ENCODE measurements around the gene SSRP1. TPM values are rescaled to one million over a fixed set of nuclear protein-coding genes. Genes with fewer than 3 reads are reported as not detected.

Gene SSRP1
- total RNA-seq, 1 donor from 2014 or later, result 186 TPM

DNA sequence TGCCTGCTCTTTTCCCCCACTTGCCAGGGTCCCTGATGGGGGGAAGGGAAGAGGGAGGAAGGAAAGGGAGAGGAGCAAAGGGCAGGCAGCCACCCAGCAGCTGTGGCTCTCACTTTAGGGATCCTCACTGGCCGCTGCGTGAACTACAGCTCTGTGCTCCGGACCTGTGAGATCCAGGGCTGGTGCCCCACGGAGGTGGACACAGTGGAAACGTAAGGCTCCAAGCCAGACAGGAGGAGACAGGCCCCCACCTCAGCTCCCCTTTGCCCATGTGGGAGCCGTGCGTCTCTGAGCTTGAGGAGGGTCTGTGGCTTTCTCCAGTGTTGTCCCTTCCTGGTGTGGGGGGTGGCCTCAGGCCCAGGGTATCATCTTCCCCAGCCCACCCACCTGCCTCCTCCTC is 12.4 kb upstream of the SSRP1 start:
- Histone ChIP-seq H3K4me1 (peaks cover 23% of the 10 kb centered on the region), H3K36me3 (no peaks in the 10 kb centered on the region), H2AFZ (replicated peaks) (no peak overlapping the region), H3K9me3 (ENCODE audit: low read depth) (no peaks in the 10 kb centered on the region), H3K4me3 (no peak overlapping the region), H3K79me2 (ENCODE audit: low read depth) (no peaks in the 10 kb centered on the region), H4K20me1 (ENCODE audit: low read depth) (no peaks in the 10 kb centered on the region), H3F3A (ENCODE audit: low read depth) (peaks cover 23% of the 10 kb centered on the region), H3K27me3 (no peaks in the 10 kb centered on the region), H3K27ac (no peak overlapping the region), H3K9ac (no peak overlapping the region), H3K4me2 (no peak overlapping the region)
- TF ChIP-seq EZH2phosphoT487 (IDR thresholded peaks at IDR 0.05), result no peak
- TF ChIP-seq EZH2 (IDR thresholded peaks at IDR 0.05), result no peak
- TF ChIP-seq, protein P1, sequence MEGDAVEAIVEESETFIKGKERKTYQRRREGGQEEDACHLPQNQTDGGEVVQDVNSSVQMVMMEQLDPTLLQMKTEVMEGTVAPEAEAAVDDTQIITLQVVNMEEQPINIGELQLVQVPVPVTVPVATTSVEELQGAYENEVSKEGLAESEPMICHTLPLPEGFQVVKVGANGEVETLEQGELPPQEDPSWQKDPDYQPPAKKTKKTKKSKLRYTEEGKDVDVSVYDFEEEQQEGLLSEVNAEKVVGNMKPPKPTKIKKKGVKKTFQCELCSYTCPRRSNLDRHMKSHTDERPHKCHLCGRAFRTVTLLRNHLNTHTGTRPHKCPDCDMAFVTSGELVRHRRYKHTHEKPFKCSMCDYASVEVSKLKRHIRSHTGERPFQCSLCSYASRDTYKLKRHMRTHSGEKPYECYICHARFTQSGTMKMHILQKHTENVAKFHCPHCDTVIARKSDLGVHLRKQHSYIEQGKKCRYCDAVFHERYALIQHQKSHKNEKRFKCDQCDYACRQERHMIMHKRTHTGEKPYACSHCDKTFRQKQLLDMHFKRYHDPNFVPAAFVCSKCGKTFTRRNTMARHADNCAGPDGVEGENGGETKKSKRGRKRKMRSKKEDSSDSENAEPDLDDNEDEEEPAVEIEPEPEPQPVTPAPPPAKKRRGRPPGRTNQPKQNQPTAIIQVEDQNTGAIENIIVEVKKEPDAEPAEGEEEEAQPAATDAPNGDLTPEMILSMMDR (IDR thresholded peaks at IDR 0.05), result no peak
- Mint-ChIP-seq H3K4me3 (no peak overlapping the region), H3K36me3 (peaks cover 2% of the 10 kb centered on the region), H3K4me1 (peaks cover 28% of the 10 kb centered on the region), H3K27ac (no peak overlapping the region), H3K27me3 (ENCODE audit: insufficient read depth, low read depth) (peaks cover 9% of the 10 kb centered on the region), H3K9me3 (peaks cover 15% of the 10 kb centered on the region)
- DNase-seq (ENCODE audit: low spot score), result no peak

DNA sequence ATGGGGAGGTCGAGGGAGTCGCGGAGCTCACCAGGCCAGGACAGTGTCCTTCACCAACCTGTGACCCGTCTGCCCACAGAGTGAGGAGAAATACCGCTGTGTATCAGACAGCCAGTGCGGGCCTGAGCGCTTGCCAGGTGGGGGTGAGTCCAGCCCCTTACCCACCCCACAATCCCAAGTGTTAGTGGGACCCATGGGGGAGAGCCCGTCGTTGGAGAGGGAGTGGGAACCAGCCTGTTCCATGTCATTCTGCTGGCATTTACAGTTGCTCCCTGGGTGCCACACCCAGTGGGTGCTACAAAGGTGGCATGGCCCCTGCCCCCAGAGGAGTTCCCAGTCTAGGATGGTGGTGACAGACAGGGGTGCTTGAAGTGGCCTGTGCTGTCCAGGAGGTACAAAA is 11.6 kb upstream of the SSRP1 start:
- no peaks in the 10 kb centered on the region for H4K20me1 ChIP-seq (ENCODE audit: low read depth)
- H3K27ac ChIP-seq, result no peak overlapping the region
- peaks cover 21% of the 10 kb centered on the region for H3F3A ChIP-seq (ENCODE audit: low read depth)
- Mint-ChIP-seq H3K36me3 (peaks cover 2% of the 10 kb centered on the region), H3K27ac (peak overlapping the region; percentile 4), H3K27me3 (ENCODE audit: insufficient read depth, low read depth) (peaks cover 9% of the 10 kb centered on the region), H3K4me1 (peaks cover 26% of the 10 kb centered on the region), H3K4me3 (no peak overlapping the region), H3K9me3 (peaks cover 15% of the 10 kb centered on the region)
- no peaks in the 10 kb centered on the region for H3K27me3 ChIP-seq
- H3K4me3 ChIP-seq, result no peak overlapping the region
- TF ChIP-seq EZH2phosphoT487 (IDR thresholded peaks at IDR 0.05), result no peak
- TF ChIP-seq, protein P1 (IDR thresholded peaks at IDR 0.05), result no peak
- TF ChIP-seq EZH2 (IDR thresholded peaks at IDR 0.05), result no peak
- no peak overlapping the region for H3K4me2 ChIP-seq
- no peak for DNase-seq (ENCODE audit: low spot score)
- H3K9ac ChIP-seq, result no peak overlapping the region
- no peaks in the 10 kb centered on the region for H3K36me3 ChIP-seq
- no peaks in the 10 kb centered on the region for H3K79me2 ChIP-seq (ENCODE audit: low read depth)
- no peaks in the 10 kb centered on the region for H3K9me3 ChIP-seq (ENCODE audit: low read depth)
- no peak overlapping the region for H2AFZ ChIP-seq (replicated peaks)
- H3K4me1 ChIP-seq, result peaks cover 20% of the 10 kb centered on the region

DNA sequence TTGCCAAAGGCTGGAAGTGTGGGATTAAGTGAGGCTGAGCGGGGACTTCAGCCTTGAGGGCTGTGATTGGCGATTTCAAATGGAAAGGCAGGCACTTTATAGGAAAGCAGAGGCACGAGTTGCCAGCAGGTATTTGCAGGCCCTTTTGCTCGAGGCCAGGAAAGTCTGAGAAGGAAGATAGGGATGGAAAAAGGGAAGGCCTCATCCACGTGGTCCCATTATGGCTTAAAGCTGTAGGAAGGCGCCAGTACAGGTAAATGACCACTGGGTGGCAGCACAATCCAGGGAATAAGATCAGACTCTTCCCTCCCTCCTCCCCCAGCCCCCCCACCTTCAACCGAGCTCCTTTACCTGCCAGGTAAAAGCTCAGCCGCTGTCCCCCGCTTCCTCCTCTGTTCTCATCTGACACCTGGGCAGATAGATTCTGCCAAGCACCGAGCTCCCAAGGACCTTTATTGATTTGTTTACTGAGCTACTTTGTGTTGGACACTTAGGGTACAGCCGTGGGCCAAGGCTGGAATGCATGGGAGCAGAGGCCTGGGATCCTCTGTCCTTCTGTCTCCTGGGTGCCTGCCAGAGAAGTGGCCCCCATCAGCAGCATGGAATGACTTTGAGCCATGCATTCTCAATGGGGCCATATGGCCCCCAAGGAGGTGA is 10.0 kb upstream of the SSRP1 start:
- peaks cover 17% of the 10 kb centered on the region for H3F3A ChIP-seq (ENCODE audit: low read depth)
- H3K9me3 Mint-ChIP-seq, result peaks cover 7% of the 10 kb centered on the region
- no peaks in the 10 kb centered on the region for H3K36me3 ChIP-seq
- H3K4me3 Mint-ChIP-seq, result no peak overlapping the region
- H3K36me3 Mint-ChIP-seq, result no peaks in the 10 kb centered on the region
- no peaks in the 10 kb centered on the region for H4K20me1 ChIP-seq (ENCODE audit: low read depth)
- peak overlapping the region; percentile 74 for H3K27ac Mint-ChIP-seq
- H2AFZ ChIP-seq (replicated peaks), result peak overlapping the region; percentile 82
- H3K4me1 Mint-ChIP-seq, result peaks cover 28% of the 10 kb centered on the region
- no peak overlapping the region for H3K4me3 ChIP-seq
- peak; percentile 87 for DNase-seq (ENCODE audit: low spot score)
- H3K4me2 ChIP-seq, result peak overlapping the region; percentile 32
- no peaks in the 10 kb centered on the region for H3K9me3 ChIP-seq (ENCODE audit: low read depth)
- no peak overlapping the region for H3K9ac ChIP-seq
- peaks cover 18% of the 10 kb centered on the region for H3K4me1 ChIP-seq
- peaks cover 10% of the 10 kb centered on the region for H3K27me3 Mint-ChIP-seq (ENCODE audit: insufficient read depth, low read depth)
- H3K79me2 ChIP-seq (ENCODE audit: low read depth), result no peaks in the 10 kb centered on the region
- H3K27me3 ChIP-seq, result no peaks in the 10 kb centered on the region
- H3K27ac ChIP-seq, result no peak overlapping the region
- TF ChIP-seq EZH2 (IDR thresholded peaks at IDR 0.05), result no peak
- TF ChIP-seq, protein P1 (IDR thresholded peaks at IDR 0.05), result peak; percentile 87
